ENCODE results near the gene CHST2. TPM values are rescaled to one million over a fixed set of nuclear protein-coding genes. Genes with fewer than 3 reads are reported as not detected.
"Not testable (repeated sequence)": the region's sequence is repeated elsewhere in the genome, so short reads cannot be mapped to it uniquely, and the experiment has no call there.

Gene CHST2
- total and polyA plus RNA-seq, 8 donors: 6.1 to 149 (median 115) TPM

GRCh38 chr3:143160437-143160836 lies 40.9 kb downstream of the CHST2 start:
- DNase-seq: no peak
- Histone ChIP-seq H3K9me3 (no peaks in the 10 kb centered on the region), H3K36me3 (no peaks in the 10 kb centered on the region), H3K27me3 (no peaks in the 10 kb centered on the region), H3K4me3 (no peak overlapping the region), H3K4me1 (peaks cover 0 to 31% of the 10 kb centered on the region in 2 donors), H3K27ac (no peak overlapping the region)
- ATAC-seq: no peak
- TF ChIP-seq, protein P1, sequence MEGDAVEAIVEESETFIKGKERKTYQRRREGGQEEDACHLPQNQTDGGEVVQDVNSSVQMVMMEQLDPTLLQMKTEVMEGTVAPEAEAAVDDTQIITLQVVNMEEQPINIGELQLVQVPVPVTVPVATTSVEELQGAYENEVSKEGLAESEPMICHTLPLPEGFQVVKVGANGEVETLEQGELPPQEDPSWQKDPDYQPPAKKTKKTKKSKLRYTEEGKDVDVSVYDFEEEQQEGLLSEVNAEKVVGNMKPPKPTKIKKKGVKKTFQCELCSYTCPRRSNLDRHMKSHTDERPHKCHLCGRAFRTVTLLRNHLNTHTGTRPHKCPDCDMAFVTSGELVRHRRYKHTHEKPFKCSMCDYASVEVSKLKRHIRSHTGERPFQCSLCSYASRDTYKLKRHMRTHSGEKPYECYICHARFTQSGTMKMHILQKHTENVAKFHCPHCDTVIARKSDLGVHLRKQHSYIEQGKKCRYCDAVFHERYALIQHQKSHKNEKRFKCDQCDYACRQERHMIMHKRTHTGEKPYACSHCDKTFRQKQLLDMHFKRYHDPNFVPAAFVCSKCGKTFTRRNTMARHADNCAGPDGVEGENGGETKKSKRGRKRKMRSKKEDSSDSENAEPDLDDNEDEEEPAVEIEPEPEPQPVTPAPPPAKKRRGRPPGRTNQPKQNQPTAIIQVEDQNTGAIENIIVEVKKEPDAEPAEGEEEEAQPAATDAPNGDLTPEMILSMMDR (IDR thresholded peaks at IDR 0.05): no peak
- intact Hi-C loops (cut with DNase I): no loop called here

DNA sequence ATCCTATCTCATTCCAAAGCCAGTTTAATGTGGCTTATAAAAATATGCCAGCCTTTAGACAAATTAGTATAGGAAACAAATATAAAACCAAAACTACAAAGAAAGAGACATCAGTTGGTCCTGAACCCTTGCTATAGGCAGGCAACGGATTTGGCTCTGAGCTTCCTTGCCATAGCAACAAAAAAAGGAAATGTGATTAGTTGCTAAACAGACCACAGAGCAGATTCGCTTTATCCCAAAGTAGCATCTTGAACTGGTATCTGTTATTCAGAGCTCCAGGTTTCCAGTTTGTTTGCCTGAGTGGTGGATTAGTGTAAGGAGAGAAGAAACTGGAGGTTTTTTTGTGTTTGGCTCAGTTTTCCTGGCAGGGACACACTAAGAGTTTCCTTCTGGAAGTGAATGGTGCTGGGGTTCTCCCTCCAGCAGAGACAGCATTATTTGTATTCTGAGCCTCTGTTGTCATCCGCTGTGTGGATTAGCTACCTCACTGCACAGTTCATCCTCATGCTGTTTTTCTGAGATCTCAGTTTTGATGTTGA lies 44.1 kb downstream of the CHST2 start:
- Histone ChIP-seq H3K4me3 (no peak overlapping the region), H3K9me3 (no peaks in the 10 kb centered on the region), H3K36me3 (no peaks in the 10 kb centered on the region), H3K27me3 (no peaks in the 10 kb centered on the region), H3K4me1 (peaks cover 0 to 47% of the 10 kb centered on the region in 2 donors), H3K27ac (peak overlapping the region in 1 of 2 donors; percentile 79)
- TF ChIP-seq, protein P1 (IDR thresholded peaks at IDR 0.05): no peak
- intact Hi-C loops (cut with DNase I): no loop called here
- ATAC-seq (no peak), DNase-seq (peak in 1 of 4 donors; percentile 57)

- TF ChIP-seq, protein P1 (IDR thresholded peaks at IDR 0.05): no peak
- H3K36me3 ChIP-seq: no peaks in the 10 kb centered on the region
- peaks cover 1 to 56% of the 10 kb centered on the region in 2 donors for H3K4me1 ChIP-seq
- H3K9me3 ChIP-seq: no peaks in the 10 kb centered on the region
- DNase-seq (no peak), ATAC-seq (no peak)
- peak overlapping the region in 1 of 2 donors; percentile 79 for H3K27ac ChIP-seq
- H3K27me3 ChIP-seq: no peaks in the 10 kb centered on the region
- intact Hi-C loops (cut with DNase I): no loop called here
- no peak overlapping the region for H3K4me3 ChIP-seq
These were observed 45.6 kb downstream of the CHST2 start for GRCh38 chr3:143165211-143165610.

DNA sequence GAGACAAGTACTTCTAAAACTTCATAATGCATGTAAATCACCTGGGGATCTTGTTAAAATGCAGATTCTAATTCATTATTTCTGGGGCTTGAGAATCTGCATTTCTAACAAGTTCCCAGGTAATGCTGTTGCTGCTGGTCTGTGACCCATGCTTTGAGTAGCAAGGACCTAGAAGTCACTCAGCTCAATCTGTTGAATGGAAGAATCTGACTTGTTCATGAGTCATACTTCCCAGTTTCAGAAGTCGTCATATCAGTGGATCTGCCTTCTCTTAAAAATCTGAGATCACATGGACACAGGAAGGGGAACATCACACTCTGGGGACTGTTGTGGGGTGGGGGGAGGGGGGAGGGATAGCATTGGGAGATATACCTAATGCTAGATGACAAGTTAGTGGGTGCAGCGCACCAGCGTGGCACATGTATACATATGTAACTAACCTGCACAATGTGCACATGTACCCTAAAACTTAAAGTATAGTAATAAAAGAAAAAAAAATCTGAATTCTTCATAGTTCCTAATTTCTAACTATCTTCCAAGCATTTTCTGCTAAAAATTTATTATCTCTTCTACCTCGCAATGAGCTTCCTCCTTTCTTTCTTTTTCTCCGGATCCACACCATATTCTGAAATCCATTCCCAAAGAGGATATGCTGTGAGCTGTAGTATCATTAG lies 46.2 kb downstream of the CHST2 start:
- H3K4me3 ChIP-seq; H3K27me3 ChIP-seq; DNase-seq; H3K9me3 ChIP-seq; H3K36me3 ChIP-seq; intact Hi-C loops (cut with DNase I): not testable (repeated sequence)
- ATAC-seq: peak; percentile 74
- H3K4me1 ChIP-seq: peaks cover 6 to 61% of the 10 kb centered on the region in 2 donors
- H3K27ac ChIP-seq: peak overlapping the region in 1 of 2 donors; percentile 79

GRCh38 chr3:143166376-143166775 lies 46.8 kb downstream of the CHST2 start:
- TF ChIP-seq, protein P1 (IDR thresholded peaks at IDR 0.05): no peak
- Histone ChIP-seq H3K4me3 (no peak overlapping the region), H3K27me3 (no peaks in the 10 kb centered on the region), H3K27ac (no peak overlapping the region), H3K9me3 (no peaks in the 10 kb centered on the region), H3K36me3 (no peaks in the 10 kb centered on the region), H3K4me1 (peaks cover 11 to 67% of the 10 kb centered on the region in 2 donors)
- DNase-seq: no peak
- intact Hi-C loops (cut with DNase I): no loop called here
- no peak for ATAC-seq

Measured in left lung (tissue), 10 donors.